Measurements from ENCODE around the gene IL4R.
A peak's percentile ranks its signal among the peaks of the same experiment; 100 is the strongest.

Gene IL4R

GRCh38 chr16:27365142-27366089 is 51.6 kb downstream of the IL4R start:
- Histone ChIP-seq H3K27me3 (replicated peaks; ENCODE audit: control insufficient read depth, insufficient read depth, low read length) (no peaks in the 10 kb centered on the region), H3K36me3 (ENCODE audit: control insufficient read depth, insufficient read depth, low read length) (peaks cover 15% of the 10 kb centered on the region), H3K4me3 (replicated peaks; ENCODE audit: low read depth, low read length) (no peak overlapping the region)
- DNase-seq (ENCODE audit: extremely low read depth, insufficient read length) = no peak
- no peak for TF ChIP-seq CTCF (IDR thresholded peaks at IDR 0.05; ENCODE audit: insufficient read depth, low read length, poor library complexity, severe bottlenecking)

DNA sequence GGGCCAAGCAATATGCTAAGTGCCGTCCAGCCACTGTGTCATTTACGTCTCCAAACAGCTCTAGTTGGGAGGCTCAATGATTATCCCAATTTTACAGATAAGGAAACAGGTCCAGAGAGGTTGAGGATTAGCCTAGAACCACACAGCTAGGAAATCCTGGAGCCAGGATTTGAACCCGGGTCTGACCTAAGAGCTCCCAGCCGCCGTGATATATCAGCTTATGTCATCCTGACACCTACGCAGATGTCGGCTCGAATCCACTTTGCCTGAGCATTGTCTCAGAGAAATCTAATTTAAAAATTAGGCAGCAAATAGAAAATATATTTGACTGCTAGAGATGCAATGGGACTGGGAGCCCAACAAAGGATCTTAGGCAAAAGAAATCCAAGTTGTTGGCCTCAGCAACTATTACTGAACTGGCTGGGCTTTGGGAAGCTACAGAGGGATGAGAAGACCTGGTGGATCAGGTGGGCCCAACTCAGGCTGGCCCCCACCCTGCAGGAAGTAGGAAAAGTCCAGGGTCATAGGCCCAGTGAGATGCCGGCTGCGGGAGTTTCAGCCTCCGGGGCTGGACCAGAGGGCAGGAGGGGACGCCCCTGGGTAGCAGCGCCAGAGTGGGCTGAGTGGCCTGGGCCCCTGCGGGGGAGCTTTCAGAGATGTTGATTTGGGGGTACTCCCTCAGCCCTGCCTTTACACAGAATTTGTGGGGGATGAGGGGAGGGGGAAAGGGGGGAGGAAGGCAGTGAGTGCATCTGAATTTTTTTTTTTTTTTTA is 53.1 kb downstream of the IL4R start:
- no peak for TF ChIP-seq CTCF (IDR thresholded peaks at IDR 0.05; ENCODE audit: insufficient read depth, low read length, poor library complexity, severe bottlenecking)
- Histone ChIP-seq H3K27me3 (replicated peaks; ENCODE audit: control insufficient read depth, insufficient read depth, low read length) (no peaks in the 10 kb centered on the region), H3K36me3 (ENCODE audit: control insufficient read depth, insufficient read depth, low read length) (peaks cover 12% of the 10 kb centered on the region), H3K4me3 (replicated peaks; ENCODE audit: low read depth, low read length) (no peak overlapping the region)
- DNase-seq (ENCODE audit: extremely low read depth, insufficient read length) = no peak

- peak; percentile 84 for DNase-seq (ENCODE audit: extremely low read depth, insufficient read length)
- H3K27me3 ChIP-seq (replicated peaks; ENCODE audit: control insufficient read depth, insufficient read depth, low read length) = no peaks in the 10 kb centered on the region
- H3K4me3 ChIP-seq (replicated peaks; ENCODE audit: low read depth, low read length) = peak overlapping the region; percentile 5; the same call in 1 of the 2 replicates
- TF ChIP-seq CTCF (IDR thresholded peaks at IDR 0.05; ENCODE audit: insufficient read depth, low read length, poor library complexity, severe bottlenecking) = peak; percentile 83
- H3K36me3 ChIP-seq (ENCODE audit: control insufficient read depth, insufficient read depth, low read length) = peaks cover 8% of the 10 kb centered on the region
Measured at GRCh38 chr16:27367461-27368357, 53.9 kb downstream of the IL4R start.

- DNase-seq (ENCODE audit: extremely low read depth, insufficient read length) = no peak
- H3K4me3 ChIP-seq (replicated peaks; ENCODE audit: low read depth, low read length) = no peak overlapping the region
- H3K36me3 ChIP-seq (ENCODE audit: control insufficient read depth, insufficient read depth, low read length) = peaks cover 2% of the 10 kb centered on the region
- TF ChIP-seq CTCF (IDR thresholded peaks at IDR 0.05; ENCODE audit: insufficient read depth, low read length, poor library complexity, severe bottlenecking) = no peak
- H3K27me3 ChIP-seq (replicated peaks; ENCODE audit: control insufficient read depth, insufficient read depth, low read length) = no peaks in the 10 kb centered on the region
Measured at GRCh38 chr16:27368358-27368722, 54.6 kb downstream of the IL4R start.

DNA sequence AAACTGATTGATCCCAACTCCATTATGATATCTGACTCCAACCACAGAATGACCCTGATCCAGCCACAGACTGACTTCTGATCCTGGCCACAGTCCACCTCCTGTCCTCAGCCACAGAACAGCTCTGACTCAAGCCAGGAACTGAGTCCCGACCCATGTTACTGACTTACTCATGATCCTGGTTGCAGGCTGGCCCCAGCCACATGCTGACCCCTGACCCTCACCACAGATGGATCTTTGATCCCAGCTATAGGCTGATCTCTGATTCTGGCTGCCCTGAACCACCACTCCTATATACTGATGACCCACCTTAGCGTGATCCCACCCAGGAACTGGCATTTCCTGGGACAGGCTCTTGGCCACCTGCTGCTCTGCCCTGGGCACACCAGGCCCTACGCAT is 56.0 kb downstream of the IL4R start:
- H3K4me3 ChIP-seq (replicated peaks; ENCODE audit: low read depth, low read length) = no peak overlapping the region
- no peak for TF ChIP-seq CTCF (IDR thresholded peaks at IDR 0.05; ENCODE audit: insufficient read depth, low read length, poor library complexity, severe bottlenecking)

More for the DNA sequence above, 56.0 kb downstream of the IL4R start:
- Histone ChIP-seq H3K27me3 (replicated peaks; ENCODE audit: control insufficient read depth, insufficient read depth, low read length) (no peaks in the 10 kb centered on the region), H3K36me3 (ENCODE audit: control insufficient read depth, insufficient read depth, low read length) (no peaks in the 10 kb centered on the region)
- DNase-seq (ENCODE audit: extremely low read depth, insufficient read length) = no peak

All from GM06990 (cell line).